Lower lobe of right lung (tissue), 2 donors: Measurements from ENCODE around the gene YTHDC1. TPM values are rescaled to one million over a fixed set of nuclear protein-coding genes. Genes with fewer than 3 reads are reported as not detected.

Source experiments
- ATAC-seq, 2 donors: fragments of 200-7000 bp; cut with Tn5 transposase; one replicate each; pipeline ENCODE4 v1.9.1; 2020 to 2022; ENCODE audit warnings: mild to moderate bottlenecking in 2 of 2, moderate library complexity in 2 of 2
- DNase-seq: peaks from one replicate; pipeline ENCODE4 v3.0.0-alpha.2; 2020
- H3K27ac ChIP-seq: fragments of 200-600 bp; one replicate; pipeline ENCODE4 v1.8.0; 2022
- H3K27me3 ChIP-seq: fragments of 200-600 bp; one replicate; pipeline ENCODE4 v1.8.0; 2022; ENCODE audit warnings: low read depth
- H3K36me3 ChIP-seq: fragments of 200-600 bp; one replicate; pipeline ENCODE4 v1.8.0; 2022; ENCODE audit warnings: mild to moderate bottlenecking
- H3K4me1 ChIP-seq: fragments of 200-600 bp; one replicate; pipeline ENCODE4 v1.8.0; 2022
- H3K4me3 ChIP-seq: fragments of 200-600 bp; one replicate; pipeline ENCODE4 v1.8.0; 2022; ENCODE audit warnings: mild to moderate bottlenecking
- H3K9me3 ChIP-seq: fragments of 200-600 bp; one replicate; pipeline ENCODE4 v1.8.0; 2022
- CTCF ChIP-seq: fragments of 200-600 bp; IDR thresholded peaks from one replicate; pipeline ENCODE4 v1.8.0; 2022; ENCODE audit warnings: antibody characterized with exemption, mild to moderate bottlenecking
- intact Hi-C: fragments of 100-400 bp; cut with DNase I; formaldehyde crosslinking; loops from one replicate; pipeline ENCODE4 v1.11.0; 2022
- total RNA-seq: library from RNA; stranded (reverse); fragmentation: NEBNext Ultra II Directional; extraction: Animal tissue kit (Norgen Biotek cat#: 25700); gene quantifications from one replicate; pipeline ENCODE4 v1.2.1, GENCODE V29; 2021
- donor health status: DM: no; HTN: yes; CAD: no; lungs with severe emphysema.

Gene YTHDC1
- total RNA-seq, 1 donor from 2014 or later, result 77.2 TPM

GRCh38 chr4:68277627-68278026 lies 72.3 kb downstream of the YTHDC1 start:
- intact Hi-C loops, result loop anchor here (10.0 kb wide), 1 partner anchor 97 kb away; no protein-coding TSS in a partner anchor
- peaks cover 6% of the 10 kb centered on the region for H3K27me3 ChIP-seq
- H3K4me3 ChIP-seq, result no peak overlapping the region
- no peaks in the 10 kb centered on the region for H3K36me3 ChIP-seq
- H3K9me3 ChIP-seq, result no peaks in the 10 kb centered on the region
- TF ChIP-seq CTCF, result no peak
- no peak for DNase-seq
- no peak overlapping the region for H3K27ac ChIP-seq
- H3K4me1 ChIP-seq, result no peaks in the 10 kb centered on the region
- ATAC-seq, result no peak

- intact Hi-C loops, result loop anchor here (10.0 kb wide), 1 partner anchor 102 kb away; no protein-coding TSS in a partner anchor
- H3K27me3 ChIP-seq, result peaks cover 6% of the 10 kb centered on the region
- H3K4me3 ChIP-seq, result no peak overlapping the region
- no peaks in the 10 kb centered on the region for H3K36me3 ChIP-seq
- no peak overlapping the region for H3K27ac ChIP-seq
- H3K4me1 ChIP-seq, result no peaks in the 10 kb centered on the region
- H3K9me3 ChIP-seq, result no peaks in the 10 kb centered on the region
- DNase-seq (no peak), ATAC-seq (no peak)
- no peak for TF ChIP-seq CTCF
Measured at GRCh38 chr4:68272860-68273259, 77.0 kb downstream of the YTHDC1 start.

GRCh38 chr4:68272380-68272779 lies 77.5 kb downstream of the YTHDC1 start:
- peak in 1 of 2 donors; percentile 29 for ATAC-seq
- no peak for TF ChIP-seq CTCF
- no peaks in the 10 kb centered on the region for H3K9me3 ChIP-seq
- H3K27me3 ChIP-seq, result peaks cover 6% of the 10 kb centered on the region
- intact Hi-C loops, result loop anchor here (10.0 kb wide), 1 partner anchor 102 kb away; no protein-coding TSS in a partner anchor
- H3K4me3 ChIP-seq, result no peak overlapping the region
- H3K27ac ChIP-seq, result no peak overlapping the region
- DNase-seq, result no peak
- H3K36me3 ChIP-seq, result no peaks in the 10 kb centered on the region
- no peaks in the 10 kb centered on the region for H3K4me1 ChIP-seq

GRCh38 chr4:68271851-68272357 lies 78.0 kb downstream of the YTHDC1 start:
- ATAC-seq (peak; percentile 75 to 83), DNase-seq (no peak)
- Histone ChIP-seq H3K27ac (no peak overlapping the region), H3K36me3 (no peaks in the 10 kb centered on the region), H3K4me3 (no peak overlapping the region), H3K4me1 (no peaks in the 10 kb centered on the region), H3K27me3 (peaks cover 6% of the 10 kb centered on the region), H3K9me3 (no peaks in the 10 kb centered on the region)
- intact Hi-C loops, result loop anchor here (10.0 kb wide), 1 partner anchor 103 kb away; no protein-coding TSS in a partner anchor
- peak; percentile 78 for TF ChIP-seq CTCF

GRCh38 chr4:68267433-68267944 lies 82.4 kb downstream of the YTHDC1 start:
- H3K9me3 ChIP-seq, result no peaks in the 10 kb centered on the region
- TF ChIP-seq CTCF, result no peak
- no peaks in the 10 kb centered on the region for H3K4me1 ChIP-seq
- intact Hi-C loops, result no loop called here
- DNase-seq (no peak), ATAC-seq (no peak)
- H3K27me3 ChIP-seq, result no peaks in the 10 kb centered on the region
- H3K4me3 ChIP-seq, result no peak overlapping the region
- H3K36me3 ChIP-seq, result no peaks in the 10 kb centered on the region
- H3K27ac ChIP-seq, result no peak overlapping the region
